Measurements from ENCODE around the gene CREB5.

The CREB5 gene

DNA sequence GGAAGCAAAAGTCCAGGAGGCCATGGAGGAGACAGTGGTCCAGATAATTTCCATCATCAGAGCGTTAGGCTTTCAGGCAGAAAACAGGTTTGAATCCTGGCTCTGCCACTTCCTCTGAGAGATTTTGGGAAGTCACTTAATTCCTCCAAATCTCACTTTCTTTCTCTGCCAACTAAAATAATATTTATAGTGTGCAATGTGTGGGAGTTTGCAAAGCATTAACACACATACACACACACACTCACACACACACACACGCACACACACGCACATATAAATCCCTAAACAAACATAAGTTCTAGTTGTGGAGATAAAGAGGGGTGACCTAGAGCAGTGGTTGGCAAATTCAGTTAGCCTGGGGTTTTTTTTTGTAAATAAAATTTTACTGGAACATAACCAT lies 461.0 kb downstream of the CREB5 start:
- TF ChIP-seq POLR2AphosphoS5 (IDR thresholded peaks at IDR 0.05; ENCODE audit: low read depth, low read length) (no peak), TAF1 (IDR thresholded peaks at IDR 0.05; ENCODE audit: borderline replicate concordance, low read depth, low read length) (no peak), POLR2A (IDR thresholded peaks at IDR 0.05; ENCODE audit: low read depth, low read length) (no peak)
- FAIRE-seq (no peak), DNase-seq (ENCODE audit: insufficient read length) (no peak)

DNA sequence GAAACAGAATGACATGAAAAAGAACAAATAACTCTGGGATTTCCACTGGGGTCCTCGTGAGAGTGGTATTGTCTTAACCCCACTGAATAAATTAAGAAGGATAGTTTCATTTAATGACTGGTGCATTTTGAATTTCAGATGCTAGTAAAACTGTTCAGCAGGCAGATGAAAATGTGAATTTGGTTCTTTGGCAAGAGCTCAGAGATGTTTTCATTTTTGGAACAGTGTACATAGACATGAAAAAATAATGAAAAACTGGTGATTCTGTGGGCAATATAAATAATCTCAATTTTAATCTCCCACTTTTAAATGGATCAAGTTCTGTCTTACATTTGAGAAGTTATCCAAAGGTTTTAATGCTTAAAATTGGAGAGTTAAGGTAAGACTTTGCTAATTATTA lies 461.7 kb downstream of the CREB5 start:
- TF ChIP-seq POLR2A (IDR thresholded peaks at IDR 0.05; ENCODE audit: low read depth, low read length) (no peak), TAF1 (IDR thresholded peaks at IDR 0.05; ENCODE audit: borderline replicate concordance, low read depth, low read length) (no peak), POLR2AphosphoS5 (IDR thresholded peaks at IDR 0.05; ENCODE audit: low read depth, low read length) (no peak)
- FAIRE-seq (no peak), DNase-seq (ENCODE audit: insufficient read length) (no peak)

All from GM12892 (cell line).